HepG2 (cell line): Measurements from ENCODE around the gene LRRC8E. TPM values are rescaled to one million over a fixed set of nuclear protein-coding genes. Genes with fewer than 3 reads are reported as not detected.

ENCODE experiments used
- ATAC-seq: fragments of 200-7000 bp; cut with Tn5 transposase; 3 replicates; pipeline ENCODE4 v1.9.1; 2020; ENCODE audit warnings: mild to moderate bottlenecking, moderate library complexity
- BruUV-seq: library from RNA; stranded (reverse); fragments of 400-500 nt; replicated peaks from 2 replicates; lab custom pipeline; 2021; lab: Mats Ljungman, UMichigan
- CTCF ChIA-PET: fragments of 300-600 bp; formaldehyde crosslinking; extraction: SDS; loops from one replicate; lab custom pipeline; 2021; ENCODE audit warnings: low total read pairs, inconsistent platforms, low intra/inter-chr PET ratio; lab: Yijun Ruan, JAX
- POLR2A ChIA-PET: fragments of 350-600 bp; sonication (Branson Sonifier 250); formaldehyde crosslinking; loops from one replicate; lab custom pipeline; 2020; ENCODE audit warnings: antibody characterized with exemption, inconsistent platforms; lab: Yijun Ruan, JAX
- DNase-seq: peaks from one replicate; pipeline ENCODE4 v3.0.0-alpha.2; 2015; ENCODE audit warnings: low spot score
- FAIRE-seq: peaks from 3 replicates; lab custom pipeline; 2011; peaks lifted over from hg19 to GRCh38; lab: Jason Lieb, UNC
- H2AFZ ChIP-seq: one replicate; pipeline ENCODE4 v1.6.1; 2011; ENCODE audit warnings: low read length, inconsistent platforms
- H3K27ac ChIP-seq: fragments of 300-600 bp; 3 replicates; pipeline ENCODE4 v1.8.0; 2011; ENCODE audit warnings: mixed run types, mild to moderate bottlenecking, mixed read lengths, low read length, inconsistent platforms; ENCODE audit not compliant: insufficient read depth; ENCODE audit errors: extremely low read length
- H3K27me3 ChIP-seq, 2 experiments: fragments of 200-600 bp in 1 of 2; 2 replicates in 1 of 2; 3 replicates in 1 of 2; pipeline versions ENCODE4 v1.6.0 to v1.8.0; 2011; ENCODE audit warnings: low read length in 2 of 2, mild to moderate bottlenecking in 2 of 2, moderate library complexity in 2 of 2, inconsistent platforms in 1 of 2; ENCODE audit not compliant: insufficient read depth in 2 of 2, control insufficient read depth in 1 of 2
- H3K36me3 ChIP-seq, 2 experiments: fragments of 200-600 bp in 1 of 2; replicated peaks in 1 of 2; 2 replicates in 1 of 2; 3 replicates in 1 of 2; pipeline versions ENCODE4 v1.5.1 to v1.8.0; 2011; ENCODE audit warnings: low read length in 2 of 2, inconsistent platforms in 1 of 2; ENCODE audit not compliant: insufficient read depth in 2 of 2, control insufficient read depth in 1 of 2
- H3K4me1 ChIP-seq: 2 replicates; pipeline ENCODE4 v1.5.1; 2012; ENCODE audit warnings: low read length, inconsistent platforms; ENCODE audit not compliant: insufficient read depth
- H3K4me2 ChIP-seq: 2 replicates; pipeline ENCODE4 v1.6.0; 2011; ENCODE audit warnings: low read depth, low read length, inconsistent platforms
- H3K4me3 ChIP-seq, 3 experiments: fragments of 200-600 bp in 1 of 3; sonication (generic), shearing (Covaris generic) in 1 of 3; replicated peaks in 1 of 3; 2 replicates each; pipeline ENCODE4 v1.5.1; 2011 to 2016; ENCODE audit warnings: low read length in 3 of 3, inconsistent platforms in 2 of 3, low read depth in 2 of 3, mild to moderate bottlenecking in 2 of 3, control low read depth in 1 of 3, mixed read lengths in 1 of 3; ENCODE audit not compliant: insufficient read depth in 1 of 3
- H3K79me2 ChIP-seq: one replicate; pipeline ENCODE4 v1.6.1; 2011; ENCODE audit warnings: low read length, inconsistent platforms; ENCODE audit not compliant: insufficient read depth
- H3K9ac ChIP-seq: 2 replicates; pipeline ENCODE4 v1.6.0; 2011; ENCODE audit warnings: mild to moderate bottlenecking, low read depth, low read length, inconsistent platforms; ENCODE audit not compliant: insufficient read depth
- H3K9me3 ChIP-seq: 2 replicates; pipeline ENCODE4 v1.5.1; 2012; ENCODE audit warnings: mild to moderate bottlenecking, low read length
- H4K20me1 ChIP-seq: 2 replicates; pipeline ENCODE4 v1.6.0; 2011; ENCODE audit warnings: inconsistent platforms, mild to moderate bottlenecking, low read length, moderate library complexity; ENCODE audit not compliant: insufficient read depth
- DZIP1 ChIP-seq: sonication (generic); formaldehyde crosslinking; IDR thresholded peaks from 2 replicates; pipeline ENCODE4 v1.5.0; 2020; ENCODE audit warnings: mild to moderate bottlenecking, missing genetic modification reagents
- PRDM15 ChIP-seq: sonication (generic); formaldehyde crosslinking; IDR thresholded peaks from 2 replicates; pipeline ENCODE4 v1.4.0; 2020; ENCODE audit warnings: missing genetic modification reagents
- XBP1 ChIP-seq: sonication (generic); formaldehyde crosslinking; IDR thresholded peaks from 2 replicates; pipeline ENCODE4 v1.5.0; 2020; ENCODE audit warnings: missing genetic modification reagents
- ZNF121 ChIP-seq: sonication (generic); formaldehyde crosslinking; IDR thresholded peaks from 2 replicates; pipeline ENCODE4 v1.5.0; 2020; ENCODE audit warnings: mild to moderate bottlenecking, missing genetic modification reagents
- ZNF777 ChIP-seq: sonication (generic); formaldehyde crosslinking; IDR thresholded peaks from 2 replicates; pipeline ENCODE4 v1.4.0; 2020; ENCODE audit warnings: missing genetic modification reagents
- WGBS: methylation state at CpG from one replicate; pipeline ENCODE4 v1.1.6; 2017; ENCODE audit warnings: low lambda C conversion rate; 5-methylcytosine and 5-hydroxymethylcytosine counted together
- in situ Hi-C: cut with HindIII; loops from 2 replicates; pipeline ENCODE4 v1.10.0; 2017; ENCODE audit warnings: low pct_unique_long_range_greater_than_20kb; ENCODE audit not compliant: extremely low pct_ligation_motif_present
- intact Hi-C: fragments of 100-400 bp; cut with micrococcal nuclease; formaldehyde crosslinking; loops from one replicate; pipeline ENCODE4 v1.10.0; 2022; ENCODE audit not compliant: unreplicated experiment
- polyA plus RNA-seq, 8 experiments: library from polyadenylated mRNA; depleted of rRNA in 3 of 8; stranded (reverse) in 7 of 8; unstranded in 1 of 8; fragments of >200 nt; fragmentation: Illumina TruSeq in 4 of 8; extraction: Trizol in 4 of 8; gene quantifications; 2 replicates each; pipeline versions ENCODE4 v1.2.1 to v1.2.3, GENCODE V29; 2011 to 2016; ENCODE audit warnings: low read depth in 4 of 8, missing spikeins in 1 of 8, mixed read lengths in 1 of 8; ENCODE audit not compliant: insufficient read depth in 1 of 8
- total RNA-seq, 5 experiments: library from RNA; depleted of rRNA; stranded (reverse); fragments of >200 nt; fragmentation: Illumina TruSeq; extraction: Trizol; gene quantifications; 2 replicates each; pipeline ENCODE4 v1.2.3, GENCODE V29; 2016; ENCODE audit warnings: low read depth in 1 of 5

The LRRC8E gene
- total and polyA plus RNA-seq, 2 of the 13 experiments (the other 11 are each of a cell fraction or from before 2014, with no cell fraction given) = 8.0 to 10.3 TPM

DNA sequence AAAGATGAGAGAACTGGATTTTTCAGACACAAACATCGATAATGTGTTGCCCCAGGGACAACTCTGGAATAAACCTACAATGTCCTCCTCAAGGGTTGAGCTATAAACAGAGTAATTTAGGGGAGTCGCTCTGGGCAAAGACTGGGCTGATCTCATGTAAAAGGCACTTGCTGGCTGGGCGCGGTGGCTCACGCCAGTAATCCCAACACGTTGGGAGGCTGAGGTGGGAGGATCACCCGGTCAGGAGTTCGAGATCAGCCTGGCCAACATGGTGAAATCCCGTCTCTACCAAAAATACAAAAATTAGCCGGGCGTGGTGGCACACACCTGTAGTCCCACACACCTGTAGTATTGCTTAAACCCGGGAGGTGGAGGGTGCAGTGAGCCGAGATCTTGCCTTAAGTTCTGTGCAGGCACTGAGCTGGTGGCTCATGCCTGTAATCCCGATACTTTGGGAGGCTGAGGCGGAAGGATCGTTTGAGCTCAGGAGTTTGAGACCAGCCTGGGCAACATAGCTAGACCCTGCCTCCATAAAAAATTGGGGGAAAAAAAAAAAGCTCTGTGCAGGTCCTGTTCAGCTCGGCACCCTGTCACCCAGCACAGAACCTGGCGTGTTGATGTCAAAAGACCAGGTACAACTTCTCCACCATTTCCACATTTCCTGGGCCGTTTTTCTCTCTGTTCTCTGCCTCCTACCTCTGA is 53.7 kb downstream of the LRRC8E start:
- FAIRE-seq (no peak), DNase-seq (no peak), ATAC-seq (no peak)
- Histone ChIP-seq H3K36me3 (peaks cover 10 to 35% of the 10 kb centered on the region in 2 experiments), H3K4me2 (peak overlapping the region; percentile 82), H4K20me1 (0 out of 2 replicates have a peak, but pooled peaks cover 2% of the 10 kb centered on the region), H2AFZ (no peak overlapping the region), H3K4me1 (peaks cover 38% of the 10 kb centered on the region), H3K9ac (peak overlapping the region; percentile 100), H3K4me3 (peak overlapping the region; percentile 63 to 98 (median 91); a peak in 5 of 6 replicates), H3K9me3 (no peaks in the 10 kb centered on the region), H3K27me3 (peaks cover 0 to 3% of the 10 kb centered on the region in 2 experiments; a peak in 1 of 5 replicates), H3K27ac (no peak overlapping the region), H3K79me2 (peaks cover 32% of the 10 kb centered on the region)
- intact Hi-C loops = no loop called here
- in situ Hi-C loops = no loop called here
- WGBS = 92% methylated on average over 19 of the region's 19 CpGs
- POLR2A ChIA-PET = interaction anchor here (2.7 kb wide), 1 partner anchor 12 kb away, joined by 57 read pairs; no protein-coding TSS in a partner anchor
- CTCF ChIA-PET = no interaction called here
- TF ChIP-seq ZNF777 (0 out of 2 replicates have a peak, but pooled peaks have one; percentile 1), XBP1 (no peak), ZNF121 (peak; percentile 74), DZIP1 (CRISPR knock-in tag) (no peak), PRDM15 (no peak)
- no TSS peak for BruUV-seq
